SK-N-SH (cell line): ENCODE measurements around the gene ASMTL. TPM values are rescaled to one million over a fixed set of nuclear protein-coding genes. Genes with fewer than 3 reads are reported as not detected.

Experiments used
- CTCF ChIA-PET: fragments of 300-600, 350-600 bp; formaldehyde crosslinking; extraction: SDS; loops from one replicate; lab custom pipeline; 2021; lab: Yijun Ruan, JAX
- POLR2A ChIA-PET: fragments of 350-600 bp; sonication (Branson Sonifier 250); formaldehyde crosslinking; extraction: SDS; loops from one replicate; lab custom pipeline; 2020; ENCODE audit warnings: antibody characterized with exemption, inconsistent platforms; lab: Yijun Ruan, JAX
- DNase-seq: peaks from one replicate; pipeline ENCODE4 v3.0.0; 2012
- H2AFZ ChIP-seq: fragments of 200-600 bp; sonication (generic); 2 replicates; pipeline ENCODE4 v1.8.1; 2016; ENCODE audit warnings: antibody characterized with exemption, mild to moderate bottlenecking, low read depth
- H3F3A ChIP-seq: fragments of 200-600 bp; sonication (generic); replicated peaks from 2 replicates; pipeline ENCODE3; 2016; ENCODE audit warnings: antibody characterized with exemption, mild to moderate bottlenecking; ENCODE audit not compliant: insufficient read depth
- H3K27ac ChIP-seq, 2 experiments: fragments of 200-500 bp in 1 of 2; fragments of 200-600 bp in 1 of 2; sonication (Bioruptor generic) in 1 of 2; sonication (generic), shearing (Covaris generic) in 1 of 2; 2 replicates each; pipeline versions ENCODE4 v1.5.1 to v1.6.1; 2014 to 2016; ENCODE audit warnings: low read depth in 2 of 2, inconsistent platforms in 1 of 2, low read length in 1 of 2, mild to moderate bottlenecking in 1 of 2, mixed read lengths in 1 of 2
- H3K27me3 ChIP-seq: fragments of 200-600 bp; sonication (generic), shearing (Covaris generic); 2 replicates; pipeline ENCODE4 v1.6.1; 2016; ENCODE audit warnings: mixed run types; ENCODE audit not compliant: insufficient read depth
- H3K36me3 ChIP-seq, 2 experiments: fragments of 200-500 bp in 1 of 2; fragments of 200-600 bp in 1 of 2; sonication (Bioruptor generic) in 1 of 2; sonication (generic) in 1 of 2; replicated peaks in 1 of 2; 2 replicates each; pipeline versions ENCODE3 to v1.5.1; 2014 to 2016; ENCODE audit warnings: low read length in 1 of 2, mild to moderate bottlenecking in 1 of 2; ENCODE audit not compliant: insufficient read depth in 2 of 2, control insufficient read depth in 1 of 2
- H3K4me1 ChIP-seq, 2 experiments: fragments of 200-500 bp in 1 of 2; fragments of 200-600 bp in 1 of 2; sonication (Bioruptor generic) in 1 of 2; sonication (generic), shearing (Covaris generic) in 1 of 2; 2 replicates each; pipeline versions ENCODE4 v1.5.1 to v1.6.1; 2014 to 2016; ENCODE audit warnings: low read depth in 1 of 2, low read length in 1 of 2, mixed run types in 1 of 2; ENCODE audit not compliant: insufficient read depth in 2 of 2, control insufficient read depth in 1 of 2
- H3K4me2 ChIP-seq: fragments of 200-600 bp; sonication (generic), shearing (Covaris generic); 2 replicates; pipeline ENCODE4 v1.6.1; 2017; ENCODE audit warnings: mixed run types
- H3K4me3 ChIP-seq, 2 experiments: fragments of 200-500 bp in 1 of 2; fragments of 200-600 bp in 1 of 2; sonication (Bioruptor generic) in 1 of 2; sonication (generic), shearing (Covaris generic) in 1 of 2; 2 replicates each; pipeline versions ENCODE4 v1.5.1 to v1.8.1; 2014 to 2016; ENCODE audit warnings: low read depth in 2 of 2, inconsistent platforms in 1 of 2, low read length in 1 of 2, mild to moderate bottlenecking in 1 of 2, mixed read lengths in 1 of 2, moderate library complexity in 1 of 2
- H3K79me2 ChIP-seq: fragments of 200-600 bp; sonication (generic); 2 replicates; pipeline ENCODE4 v1.8.1; 2017; ENCODE audit warnings: mild to moderate bottlenecking; ENCODE audit not compliant: insufficient read depth
- H3K9ac ChIP-seq: fragments of 200-600 bp; sonication (generic); 2 replicates; pipeline ENCODE4 v1.6.1; 2017; ENCODE audit warnings: mixed run types
- H3K9me2 ChIP-seq: fragments of 200-600 bp; sonication (generic); 2 replicates; pipeline ENCODE4 v1.6.1; 2017; ENCODE audit warnings: mixed run types
- H3K9me3 ChIP-seq: fragments of 200-600 bp; sonication (generic); 2 replicates; pipeline ENCODE4 v1.6.1; 2017; ENCODE audit warnings: mixed run types, mild to moderate bottlenecking, moderate library complexity
- H4K20me1 ChIP-seq: fragments of 200-600 bp; sonication (generic); 2 replicates; pipeline ENCODE4 v1.6.1; 2017; ENCODE audit warnings: mild to moderate bottlenecking, mixed run types; ENCODE audit not compliant: insufficient read depth
- ELF1 ChIP-seq: IDR thresholded peaks from 2 replicates; pipeline ENCODE4 v1.4.0; 2012
- EP300 ChIP-seq, 2 experiments: IDR thresholded peaks; 2 replicates each; pipeline versions ENCODE4 v1.4.0 to v1.6.1; 2012; ENCODE audit warnings: borderline replicate concordance in 1 of 2, low read depth in 1 of 2, low read length in 1 of 2
- NRF1 ChIP-seq: IDR thresholded peaks from 2 replicates; pipeline ENCODE4 v1.6.1; 2012; ENCODE audit warnings: low read depth, mild to moderate bottlenecking, low read length
- RCOR1 ChIP-seq: fragments of 150-350 bp; IDR thresholded peaks from 2 replicates; pipeline ENCODE4 v1.6.1; 2017; ENCODE audit warnings: antibody characterized with exemption, low read length
- RXRA ChIP-seq: IDR thresholded peaks from 2 replicates; pipeline ENCODE4 v1.4.0; 2012; ENCODE audit warnings: low read depth, mild to moderate bottlenecking, borderline replicate concordance
- SMC3 ChIP-seq: IDR thresholded peaks from 2 replicates; pipeline ENCODE4 v1.6.1; 2012; ENCODE audit warnings: low read depth, low read length, improper control_type of control experiment
- TCF12 ChIP-seq: IDR thresholded peaks from 2 replicates; pipeline ENCODE4 v1.4.0; 2012
- YY1 ChIP-seq: IDR thresholded peaks from 2 replicates; pipeline ENCODE4 v1.4.0; 2012; ENCODE audit warnings: low read depth, mild to moderate bottlenecking
- WGBS: methylation state at CpG from one replicate; pipeline ENCODE4 v1.1.6; 2017; ENCODE audit warnings: low lambda C conversion rate; 5-methylcytosine and 5-hydroxymethylcytosine counted together
- polyA plus RNA-seq, 3 experiments: library from polyadenylated mRNA; depleted of rRNA; stranded (reverse); fragments of >200 nt; gene quantifications; 2 replicates each; pipeline ENCODE4 v1.2.3, GENCODE V29; 2012
- TF ChIP-seq, protein P1 (sequence below): IDR thresholded peaks from 2 replicates; pipeline ENCODE4 v1.6.1; 2012; ENCODE audit warnings: mild to moderate bottlenecking, low read depth, low read length, moderate library complexity
- TF ChIP-seq, protein P2 (sequence below): IDR thresholded peaks from 2 replicates; pipeline ENCODE4 v1.4.0; 2012; ENCODE audit warnings: low read depth, borderline replicate concordance
- TF ChIP-seq, protein P3 (sequence below): fragments of 200-600 bp; sonication (generic); IDR thresholded peaks from 2 replicates; pipeline ENCODE4 v1.6.1; 2017; ENCODE audit warnings: antibody characterized with exemption, mild to moderate bottlenecking, moderate library complexity
- TF ChIP-seq, protein P4 (sequence below): IDR thresholded peaks from 2 replicates; pipeline ENCODE4 v1.4.0; 2012; ENCODE audit warnings: low read depth, borderline replicate concordance

ASMTL gene
- polyA plus RNA-seq, 1 of the 3 experiments (the other 2 are of a cell fraction) = 37.7 TPM

DNA sequence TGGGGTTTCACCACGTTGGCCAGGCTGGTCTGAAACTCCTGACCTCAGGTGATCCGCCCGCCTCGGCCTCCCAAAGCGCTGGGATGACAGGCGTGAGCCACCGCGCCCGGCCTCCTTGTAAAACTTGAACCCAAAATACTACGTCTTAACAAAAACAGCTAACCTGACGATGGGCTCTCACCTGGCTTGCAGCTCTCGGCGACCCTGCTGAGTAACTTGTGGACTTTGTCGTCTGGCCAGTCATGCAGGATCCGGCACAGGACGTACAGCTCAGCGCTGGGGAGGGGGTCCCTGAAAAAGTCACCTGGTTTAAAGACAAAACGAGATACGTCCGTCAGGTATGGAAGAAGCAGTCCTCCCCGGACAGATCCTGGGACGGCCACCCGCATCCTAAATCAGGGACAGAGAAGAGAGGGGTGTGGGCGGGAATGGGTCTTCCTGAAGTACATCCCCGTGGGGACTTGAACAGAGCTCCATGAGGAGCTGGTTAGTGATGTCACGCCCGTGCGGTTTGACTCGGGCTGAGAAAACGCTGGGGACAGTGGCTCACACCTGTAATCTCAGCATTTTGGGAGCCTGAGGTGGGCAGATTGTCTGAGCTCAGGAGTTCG, 40.1 kb downstream of the ASMTL start:
- 91% methylated on average over 31 of the region's 31 CpGs for WGBS

More for the DNA sequence above, 40.1 kb downstream of the ASMTL start:
- no peak overlapping the region for H3K9ac ChIP-seq
- no peaks in the 10 kb centered on the region for H3F3A ChIP-seq
- no peaks in the 10 kb centered on the region for H3K4me1 ChIP-seq
- H3K9me3 ChIP-seq = no peaks in the 10 kb centered on the region
- H3K27me3 ChIP-seq = no peaks in the 10 kb centered on the region
- DNase-seq = no peak
- H3K4me3 ChIP-seq = no peak overlapping the region
- no peaks in the 10 kb centered on the region for H3K79me2 ChIP-seq
- TF ChIP-seq YY1 (no peak), RXRA (no peak), ELF1 (no peak), RCOR1 (no peak), SMC3 (no peak), NRF1 (no peak), EP300 (IDR thresholded peaks at IDR 0.05; ENCODE audit: borderline replicate concordance in 1 of 2, low read depth in 1 of 2, low read length in 1 of 2) (no peak), TCF12 (no peak)
- TF ChIP-seq, protein P1, sequence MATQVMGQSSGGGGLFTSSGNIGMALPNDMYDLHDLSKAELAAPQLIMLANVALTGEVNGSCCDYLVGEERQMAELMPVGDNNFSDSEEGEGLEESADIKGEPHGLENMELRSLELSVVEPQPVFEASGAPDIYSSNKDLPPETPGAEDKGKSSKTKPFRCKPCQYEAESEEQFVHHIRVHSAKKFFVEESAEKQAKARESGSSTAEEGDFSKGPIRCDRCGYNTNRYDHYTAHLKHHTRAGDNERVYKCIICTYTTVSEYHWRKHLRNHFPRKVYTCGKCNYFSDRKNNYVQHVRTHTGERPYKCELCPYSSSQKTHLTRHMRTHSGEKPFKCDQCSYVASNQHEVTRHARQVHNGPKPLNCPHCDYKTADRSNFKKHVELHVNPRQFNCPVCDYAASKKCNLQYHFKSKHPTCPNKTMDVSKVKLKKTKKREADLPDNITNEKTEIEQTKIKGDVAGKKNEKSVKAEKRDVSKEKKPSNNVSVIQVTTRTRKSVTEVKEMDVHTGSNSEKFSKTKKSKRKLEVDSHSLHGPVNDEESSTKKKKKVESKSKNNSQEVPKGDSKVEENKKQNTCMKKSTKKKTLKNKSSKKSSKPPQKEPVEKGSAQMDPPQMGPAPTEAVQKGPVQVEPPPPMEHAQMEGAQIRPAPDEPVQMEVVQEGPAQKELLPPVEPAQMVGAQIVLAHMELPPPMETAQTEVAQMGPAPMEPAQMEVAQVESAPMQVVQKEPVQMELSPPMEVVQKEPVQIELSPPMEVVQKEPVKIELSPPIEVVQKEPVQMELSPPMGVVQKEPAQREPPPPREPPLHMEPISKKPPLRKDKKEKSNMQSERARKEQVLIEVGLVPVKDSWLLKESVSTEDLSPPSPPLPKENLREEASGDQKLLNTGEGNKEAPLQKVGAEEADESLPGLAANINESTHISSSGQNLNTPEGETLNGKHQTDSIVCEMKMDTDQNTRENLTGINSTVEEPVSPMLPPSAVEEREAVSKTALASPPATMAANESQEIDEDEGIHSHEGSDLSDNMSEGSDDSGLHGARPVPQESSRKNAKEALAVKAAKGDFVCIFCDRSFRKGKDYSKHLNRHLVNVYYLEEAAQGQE = no peak
- TF ChIP-seq, protein P2, sequence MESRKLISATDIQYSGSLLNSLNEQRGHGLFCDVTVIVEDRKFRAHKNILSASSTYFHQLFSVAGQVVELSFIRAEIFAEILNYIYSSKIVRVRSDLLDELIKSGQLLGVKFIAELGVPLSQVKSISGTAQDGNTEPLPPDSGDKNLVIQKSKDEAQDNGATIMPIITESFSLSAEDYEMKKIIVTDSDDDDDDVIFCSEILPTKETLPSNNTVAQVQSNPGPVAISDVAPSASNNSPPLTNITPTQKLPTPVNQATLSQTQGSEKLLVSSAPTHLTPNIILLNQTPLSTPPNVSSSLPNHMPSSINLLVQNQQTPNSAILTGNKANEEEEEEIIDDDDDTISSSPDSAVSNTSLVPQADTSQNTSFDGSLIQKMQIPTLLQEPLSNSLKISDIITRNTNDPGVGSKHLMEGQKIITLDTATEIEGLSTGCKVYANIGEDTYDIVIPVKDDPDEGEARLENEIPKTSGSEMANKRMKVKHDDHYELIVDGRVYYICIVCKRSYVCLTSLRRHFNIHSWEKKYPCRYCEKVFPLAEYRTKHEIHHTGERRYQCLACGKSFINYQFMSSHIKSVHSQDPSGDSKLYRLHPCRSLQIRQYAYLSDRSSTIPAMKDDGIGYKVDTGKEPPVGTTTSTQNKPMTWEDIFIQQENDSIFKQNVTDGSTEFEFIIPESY = no peak
- TF ChIP-seq, protein P3, sequence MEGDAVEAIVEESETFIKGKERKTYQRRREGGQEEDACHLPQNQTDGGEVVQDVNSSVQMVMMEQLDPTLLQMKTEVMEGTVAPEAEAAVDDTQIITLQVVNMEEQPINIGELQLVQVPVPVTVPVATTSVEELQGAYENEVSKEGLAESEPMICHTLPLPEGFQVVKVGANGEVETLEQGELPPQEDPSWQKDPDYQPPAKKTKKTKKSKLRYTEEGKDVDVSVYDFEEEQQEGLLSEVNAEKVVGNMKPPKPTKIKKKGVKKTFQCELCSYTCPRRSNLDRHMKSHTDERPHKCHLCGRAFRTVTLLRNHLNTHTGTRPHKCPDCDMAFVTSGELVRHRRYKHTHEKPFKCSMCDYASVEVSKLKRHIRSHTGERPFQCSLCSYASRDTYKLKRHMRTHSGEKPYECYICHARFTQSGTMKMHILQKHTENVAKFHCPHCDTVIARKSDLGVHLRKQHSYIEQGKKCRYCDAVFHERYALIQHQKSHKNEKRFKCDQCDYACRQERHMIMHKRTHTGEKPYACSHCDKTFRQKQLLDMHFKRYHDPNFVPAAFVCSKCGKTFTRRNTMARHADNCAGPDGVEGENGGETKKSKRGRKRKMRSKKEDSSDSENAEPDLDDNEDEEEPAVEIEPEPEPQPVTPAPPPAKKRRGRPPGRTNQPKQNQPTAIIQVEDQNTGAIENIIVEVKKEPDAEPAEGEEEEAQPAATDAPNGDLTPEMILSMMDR = no peak
- TF ChIP-seq, protein P4, sequence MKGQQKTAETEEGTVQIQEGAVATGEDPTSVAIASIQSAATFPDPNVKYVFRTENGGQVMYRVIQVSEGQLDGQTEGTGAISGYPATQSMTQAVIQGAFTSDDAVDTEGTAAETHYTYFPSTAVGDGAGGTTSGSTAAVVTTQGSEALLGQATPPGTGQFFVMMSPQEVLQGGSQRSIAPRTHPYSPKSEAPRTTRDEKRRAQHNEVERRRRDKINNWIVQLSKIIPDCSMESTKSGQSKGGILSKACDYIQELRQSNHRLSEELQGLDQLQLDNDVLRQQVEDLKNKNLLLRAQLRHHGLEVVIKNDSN = no peak
- no peaks in the 10 kb centered on the region for H4K20me1 ChIP-seq
- no peak overlapping the region for H3K27ac ChIP-seq
- no peak overlapping the region for H3K4me2 ChIP-seq
- ChIA-PET CTCF (no interaction called here), POLR2A (no interaction called here)
- no peak overlapping the region for H2AFZ ChIP-seq
- H3K36me3 ChIP-seq = peaks cover 5 to 14% of the 10 kb centered on the region in 2 experiments
- no peaks in the 10 kb centered on the region for H3K9me2 ChIP-seq
